ENCODE measurements around the gene LMTK3.

DNA sequence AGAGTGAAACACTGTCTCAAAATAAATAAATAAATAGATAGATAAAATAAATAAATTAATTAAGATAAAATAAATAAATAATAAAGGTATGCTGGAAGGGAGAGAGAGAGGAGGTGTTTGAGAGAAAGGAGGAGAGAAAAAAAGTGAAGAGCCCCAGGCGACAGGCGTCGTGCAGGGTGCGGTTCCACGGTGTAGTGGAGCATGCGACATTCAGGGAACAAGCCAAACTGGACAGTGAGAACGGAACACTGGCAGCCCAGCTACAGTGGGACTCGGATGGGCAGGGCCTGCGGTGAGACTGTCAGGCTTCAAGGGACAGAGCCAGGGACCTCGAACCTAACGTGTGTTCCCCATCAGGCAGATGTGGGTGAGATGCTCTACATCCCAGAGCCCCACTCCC lies 49.8 kb upstream of the LMTK3 start:
- TF ChIP-seq CTCF (conservative IDR thresholded peaks at IDR 0.05) (no peak), ZFX (IDR thresholded peaks at IDR 0.05) (no peak)

Data from C4-2B (cell line).